ENCODE measurements around the gene GMPR. TPM values are rescaled to one million over a fixed set of nuclear protein-coding genes. Genes with fewer than 3 reads are reported as not detected.

GMPR gene
- polyA plus RNA-seq, 1 experiment = 8.3 TPM

DNA sequence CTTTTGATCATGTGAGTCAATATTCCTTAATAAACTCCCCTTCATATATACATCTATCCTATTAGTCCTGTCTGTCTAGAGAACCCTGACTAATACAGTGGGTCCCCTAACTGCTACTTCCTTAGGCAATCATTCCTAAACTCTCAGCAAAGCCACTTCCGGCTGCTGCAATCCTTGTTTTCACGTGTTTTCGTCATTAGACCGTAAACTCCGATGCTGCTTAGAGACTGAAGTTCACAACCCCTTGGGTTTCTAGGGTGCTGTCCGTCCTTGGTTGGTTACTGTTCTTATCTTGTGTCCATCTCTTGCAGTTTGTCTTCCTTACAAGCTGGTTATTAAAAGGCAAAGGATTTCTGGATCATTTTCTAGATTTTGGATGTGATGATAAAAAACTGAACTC lies 106.4 kb downstream of the GMPR start:
- H3K27me3 ChIP-seq (ENCODE audit: control insufficient read depth, insufficient read depth, low read length) = no peaks in the 10 kb centered on the region
- CTCF ChIA-PET = interaction anchor here (0.6 to 1.6 kb wide), 2 partner anchors 18 to 28 kb away, joined by 3 to 7 read pairs; no protein-coding TSS in a partner anchor
- no peak for TF ChIP-seq CTCF (IDR thresholded peaks at IDR 0.05; ENCODE audit: insufficient read depth, low read depth, low read length)
- POLR2A ChIA-PET = no interaction called here
- no peak overlapping the region for H3K4me3 ChIP-seq (ENCODE audit: low read depth, low read length)
- peak; percentile 83 for DNase-seq (ENCODE audit: low read depth)
- no peaks in the 10 kb centered on the region for H3K36me3 ChIP-seq (ENCODE audit: control insufficient read depth, insufficient read depth, low read length)

Small RNA genes lying within 50 kb of the gene (small RNA-seq; reads per million reads assigned to genes)
- not detected for gene RF00019 (ENCODE audit: insufficient read length, low read depth, low replicate concordance)
- gene RNU6-1114P (ENCODE audit: insufficient read length, low read depth, low replicate concordance) = not detected

Other genes with a start within 250 kb of the GMPR start
- gene MYLIP, start 109.5 kb upstream of the GMPR start, polyA plus RNA-seq (2011; rRNA removed) = 5.0 and 6.5 TPM in 2 replicates

Measured in BJ (cell line).